Activated naive CD4-positive, alpha-beta T cell treated with anti-CD3 and anti-CD28 coated beads for 36 hours (primary cell): ENCODE results near the gene RHBDL1. TPM values are rescaled to one million over a fixed set of nuclear protein-coding genes. Genes with fewer than 3 reads are reported as not detected.
A peak's percentile ranks its signal among the peaks of the same experiment; 100 is the strongest.

Experiments used
- CTCF ChIA-PET: fragments of 350-600 bp; sonication (Branson Sonifier 250); formaldehyde crosslinking; loops from one replicate; lab custom pipeline; 2021; ENCODE audit warnings: antibody characterized with exemption; lab: Charles Lee
- DNase-seq: peaks from one replicate; pipeline ENCODE4 v3.0.0-alpha.2; 2020
- H3K27ac Mint-ChIP-seq: one replicate; pipeline ENCODE4 v1.8.0; 2021; ENCODE audit warnings: mild to moderate bottlenecking, mixed read lengths
- H3K27me3 Mint-ChIP-seq: one replicate; pipeline ENCODE4 v1.8.0; 2021; ENCODE audit warnings: low read depth, mixed read lengths
- H3K36me3 Mint-ChIP-seq: one replicate; pipeline ENCODE4 v1.8.0; 2021; ENCODE audit warnings: low read depth, mixed read lengths
- H3K4me1 Mint-ChIP-seq: one replicate; pipeline ENCODE4 v1.8.0; 2021; ENCODE audit warnings: low read depth, mixed read lengths
- H3K4me3 Mint-ChIP-seq: one replicate; pipeline ENCODE4 v1.8.0; 2021; ENCODE audit warnings: mild to moderate bottlenecking, moderate library complexity, mixed read lengths
- H3K9me3 Mint-ChIP-seq: one replicate; pipeline ENCODE4 v1.8.0; 2021; ENCODE audit warnings: mixed read lengths
- intact Hi-C: fragments of 100-400 bp; cut with micrococcal nuclease; formaldehyde crosslinking; loops from one replicate; pipeline ENCODE4 v1.15.1; 2023
- total RNA-seq, 2 experiments: library from RNA; stranded (reverse); gene quantifications; one replicate each; pipeline ENCODE4 v1.2.3, GENCODE V29; 2021

The RHBDL1 gene
- total RNA-seq, 2 experiments from 2014 or later: 0.60 to 0.94 TPM

- no peak for DNase-seq
- Mint-ChIP-seq H3K4me1 (peaks cover 4% of the 10 kb centered on the region), H3K27me3 (peaks cover 56% of the 10 kb centered on the region), H3K36me3 (no peaks in the 10 kb centered on the region), H3K4me3 (no peak overlapping the region), H3K9me3 (no peaks in the 10 kb centered on the region), H3K27ac (no peak overlapping the region)
- CTCF ChIA-PET: no interaction called here
- intact Hi-C loops: no loop called here
Measured at GRCh38 chr16:704552-705380, 29.3 kb downstream of the RHBDL1 start.

- no peaks in the 10 kb centered on the region for H3K36me3 Mint-ChIP-seq
- intact Hi-C loops: no loop called here
- no peak for DNase-seq
- CTCF ChIA-PET: no interaction called here
- peaks cover 59% of the 10 kb centered on the region for H3K27me3 Mint-ChIP-seq
- H3K27ac Mint-ChIP-seq: no peak within 1 kb of the TSS
- no peak within 1 kb of the TSS for H3K4me3 Mint-ChIP-seq
- H3K9me3 Mint-ChIP-seq: no peaks in the 10 kb centered on the region
- H3K4me1 Mint-ChIP-seq: peaks cover 4% of the 10 kb centered on the region
Measured at GRCh38 chr16:705431-706188, 30.1 kb downstream of the RHBDL1 start, which contains the start of gene FBXL16. Gene FBXL16, minus strand, starts transcription at chr16:705801. Its CDS starts 8,396 bp downstream, at chr16:697405.

GRCh38 chr16:706189-707061 lies 31.0 kb downstream of the RHBDL1 start:
- DNase-seq: no peak
- peaks cover 2% of the 10 kb centered on the region for H3K4me1 Mint-ChIP-seq
- no peak overlapping the region for H3K27ac Mint-ChIP-seq
- H3K27me3 Mint-ChIP-seq: peaks cover 58% of the 10 kb centered on the region
- H3K9me3 Mint-ChIP-seq: no peaks in the 10 kb centered on the region
- H3K4me3 Mint-ChIP-seq: no peak overlapping the region
- intact Hi-C loops: no loop called here
- CTCF ChIA-PET: no interaction called here
- H3K36me3 Mint-ChIP-seq: no peaks in the 10 kb centered on the region

GRCh38 chr16:707062-707538 lies 31.6 kb downstream of the RHBDL1 start:
- intact Hi-C loops: no loop called here
- peaks cover 2% of the 10 kb centered on the region for H3K4me1 Mint-ChIP-seq
- H3K36me3 Mint-ChIP-seq: no peaks in the 10 kb centered on the region
- no peak overlapping the region for H3K27ac Mint-ChIP-seq
- CTCF ChIA-PET: interaction anchor here (0.8 kb wide), 1 partner anchor 11 kb away, joined by 3 read pairs; no protein-coding TSS in a partner anchor
- no peak for DNase-seq
- peaks cover 56% of the 10 kb centered on the region for H3K27me3 Mint-ChIP-seq
- H3K9me3 Mint-ChIP-seq: no peaks in the 10 kb centered on the region
- no peak overlapping the region for H3K4me3 Mint-ChIP-seq

- CTCF ChIA-PET: interaction anchor here (0.8 kb wide), 1 partner anchor 12 kb away, joined by 3 read pairs; no protein-coding TSS in a partner anchor
- peaks cover 2% of the 10 kb centered on the region for H3K4me1 Mint-ChIP-seq
- H3K4me3 Mint-ChIP-seq: no peak overlapping the region
- H3K27me3 Mint-ChIP-seq: peaks cover 53% of the 10 kb centered on the region
- no peak for DNase-seq
- no peaks in the 10 kb centered on the region for H3K36me3 Mint-ChIP-seq
- H3K27ac Mint-ChIP-seq: no peak overlapping the region
- H3K9me3 Mint-ChIP-seq: no peaks in the 10 kb centered on the region
- intact Hi-C loops: no loop called here
Measured at GRCh38 chr16:708019-708418, 32.5 kb downstream of the RHBDL1 start.

- Mint-ChIP-seq H3K4me3 (no peak overlapping the region), H3K36me3 (no peaks in the 10 kb centered on the region), H3K27me3 (peaks cover 51% of the 10 kb centered on the region), H3K9me3 (no peaks in the 10 kb centered on the region), H3K27ac (no peak overlapping the region), H3K4me1 (peaks cover 2% of the 10 kb centered on the region)
- DNase-seq: no peak
- CTCF ChIA-PET: interaction anchor here (2.2 kb wide), 1 partner anchor 76 kb away, joined by 10 read pairs; no protein-coding TSS in a partner anchor
- intact Hi-C loops: no loop called here
Measured at GRCh38 chr16:708959-709358, 33.5 kb downstream of the RHBDL1 start.

- Mint-ChIP-seq H3K4me3 (no peak overlapping the region), H3K36me3 (no peaks in the 10 kb centered on the region), H3K27me3 (peaks cover 49% of the 10 kb centered on the region), H3K27ac (no peak overlapping the region), H3K9me3 (no peaks in the 10 kb centered on the region), H3K4me1 (peaks cover 2% of the 10 kb centered on the region)
- no peak for DNase-seq
- intact Hi-C loops: loop anchor here (5.0 kb wide), 1 partner anchor 347 kb away; no protein-coding TSS in a partner anchor
- CTCF ChIA-PET: interaction anchor here (1.1 to 2.2 kb wide), 2 partner anchors 73 to 75 kb away, joined by 3 to 10 read pairs; no protein-coding TSS in a partner anchor
Measured at GRCh38 chr16:709566-710499, 34.4 kb downstream of the RHBDL1 start.

GRCh38 chr16:710500-711075 lies 35.1 kb downstream of the RHBDL1 start:
- Mint-ChIP-seq H3K4me1 (peaks cover 2% of the 10 kb centered on the region), H3K36me3 (no peaks in the 10 kb centered on the region), H3K27ac (no peak overlapping the region), H3K9me3 (no peaks in the 10 kb centered on the region), H3K4me3 (no peak overlapping the region), H3K27me3 (peaks cover 49% of the 10 kb centered on the region)
- intact Hi-C loops: loop anchor here (1.0 to 5.0 kb wide), 2 partner anchors 75 to 347 kb away; no protein-coding TSS in a partner anchor
- CTCF ChIA-PET: interaction anchor here (1.1 to 2.4 kb wide), 3 partner anchors 11 to 74 kb away, joined by 3 to 25 read pairs (median 10); partner anchors contain the start of gene ANTKMT
- DNase-seq: no peak

- H3K4me1 Mint-ChIP-seq: peaks cover 2% of the 10 kb centered on the region
- CTCF ChIA-PET: interaction anchor here (1.1 to 2.4 kb wide), 4 partner anchors 10 to 74 kb away, joined by 3 to 25 read pairs (median 9); partner anchors contain the start of gene ANTKMT
- intact Hi-C loops: loop anchor here (1.0 to 5.0 kb wide), 2 partner anchors 74 to 346 kb away; no protein-coding TSS in a partner anchor
- no peaks in the 10 kb centered on the region for H3K36me3 Mint-ChIP-seq
- no peak overlapping the region for H3K27ac Mint-ChIP-seq
- DNase-seq: no peak
- peaks cover 51% of the 10 kb centered on the region for H3K27me3 Mint-ChIP-seq
- H3K9me3 Mint-ChIP-seq: no peaks in the 10 kb centered on the region
- H3K4me3 Mint-ChIP-seq: no peak overlapping the region
Measured at GRCh38 chr16:711084-711483, 35.6 kb downstream of the RHBDL1 start.

- Mint-ChIP-seq H3K4me3 (no peak overlapping the region), H3K9me3 (no peaks in the 10 kb centered on the region), H3K36me3 (no peaks in the 10 kb centered on the region), H3K4me1 (peaks cover 3% of the 10 kb centered on the region), H3K27me3 (peaks cover 45% of the 10 kb centered on the region), H3K27ac (no peak overlapping the region)
- peak; percentile 82 for DNase-seq
- intact Hi-C loops: loop anchor here (1.0 to 5.0 kb wide), 2 partner anchors 74 to 346 kb away; no protein-coding TSS in a partner anchor
- CTCF ChIA-PET: interaction anchor here (0.5 to 2.8 kb wide), 23 partner anchors 8 to 580 kb away, joined by 3 to 55 read pairs (median 4); partner anchors contain the start of genes ANTKMT, CCDC78, CHTF18 and RPUSD1
Measured at GRCh38 chr16:711548-712320, 36.3 kb downstream of the RHBDL1 start.
